Measurements from ENCODE around the gene SKI.
"Not testable (repeated sequence)": the region's sequence is repeated elsewhere in the genome, so short reads cannot be mapped to it uniquely, and the experiment has no call there.

The SKI gene

GRCh38 chr1:2318314-2319278 is 90.5 kb downstream of the SKI start:
- H3K4me3 ChIP-seq (ENCODE audit: low read depth, low read length) = no peak overlapping the region

GRCh38 chr1:2319291-2319690 is 91.2 kb downstream of the SKI start:
- no peak overlapping the region for H3K4me3 ChIP-seq (ENCODE audit: low read depth, low read length)

- H3K4me3 ChIP-seq (ENCODE audit: low read depth, low read length) = no peak overlapping the region
Observed at GRCh38 chr1:2320006-2320405, 91.9 kb downstream of the SKI start.

GRCh38 chr1:2320760-2321667 is 92.9 kb downstream of the SKI start:
- H3K4me3 ChIP-seq (ENCODE audit: low read depth, low read length) = no peak overlapping the region

- no peak overlapping the region for H3K4me3 ChIP-seq (ENCODE audit: low read depth, low read length)
Observed at GRCh38 chr1:2322065-2322571, 94.0 kb downstream of the SKI start.

GRCh38 chr1:2322581-2323211 is 94.6 kb downstream of the SKI start:
- H3K4me3 ChIP-seq (ENCODE audit: low read depth, low read length) = no peak overlapping the region

- no peak overlapping the region for H3K4me3 ChIP-seq (ENCODE audit: low read depth, low read length)
Observed at GRCh38 chr1:2323451-2323974, 95.4 kb downstream of the SKI start.

GRCh38 chr1:2324553-2325366 is 96.6 kb downstream of the SKI start:
- no peak overlapping the region for H3K4me3 ChIP-seq (ENCODE audit: low read depth, low read length)

GRCh38 chr1:2326524-2326923 is 98.4 kb downstream of the SKI start:
- no peak overlapping the region for H3K4me3 ChIP-seq (ENCODE audit: low read depth, low read length)

GRCh38 chr1:2327162-2327561 is 99.0 kb downstream of the SKI start:
- H3K4me3 ChIP-seq (ENCODE audit: low read depth, low read length) = not testable (repeated sequence)

GRCh38 chr1:2327841-2328240 is 99.7 kb downstream of the SKI start:
- H3K4me3 ChIP-seq (ENCODE audit: low read depth, low read length) = no peak overlapping the region

- H3K4me3 ChIP-seq (ENCODE audit: low read depth, low read length) = no peak overlapping the region
Observed at GRCh38 chr1:2328676-2329455, 100.7 kb downstream of the SKI start.

GRCh38 chr1:2330035-2330434 is 101.9 kb downstream of the SKI start:
- no peak overlapping the region for H3K4me3 ChIP-seq (ENCODE audit: low read depth, low read length)

- no peak overlapping the region for H3K4me3 ChIP-seq (ENCODE audit: low read depth, low read length)
Observed at GRCh38 chr1:2330519-2331199, 102.5 kb downstream of the SKI start.

- no peak overlapping the region for H3K4me3 ChIP-seq (ENCODE audit: low read depth, low read length)
Observed at GRCh38 chr1:2331200-2331544, 103.1 kb downstream of the SKI start.

GRCh38 chr1:2331580-2331979 is 103.5 kb downstream of the SKI start:
- H3K4me3 ChIP-seq (ENCODE audit: low read depth, low read length) = not testable (repeated sequence)

- H3K4me3 ChIP-seq (ENCODE audit: low read depth, low read length) = no peak overlapping the region
Observed at GRCh38 chr1:2334366-2334765, 106.2 kb downstream of the SKI start.

- H3K4me3 ChIP-seq (ENCODE audit: low read depth, low read length) = no peak overlapping the region
Observed at GRCh38 chr1:2334883-2335534, 106.9 kb downstream of the SKI start.
